ENCODE measurements around the gene DIPK2B.

Gene DIPK2B

GRCh38 chrX:45154462-45154861 is 46.2 kb downstream of the DIPK2B start:
- no peak for DNase-seq

DNA sequence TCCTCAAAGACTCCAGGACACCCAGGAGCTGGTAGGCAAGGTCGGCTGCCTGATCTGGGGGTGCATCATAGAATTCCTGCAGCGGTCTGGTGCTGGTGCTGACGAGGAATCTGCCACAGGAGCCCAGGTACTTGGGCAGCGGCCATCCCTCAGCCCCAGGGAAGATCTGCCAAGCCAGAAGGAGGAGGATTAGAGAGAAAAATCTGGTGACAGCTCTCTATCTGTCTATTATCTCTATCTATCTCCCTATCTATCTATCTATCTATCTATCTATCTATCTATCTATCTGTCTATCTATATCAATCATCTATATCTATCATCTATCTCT is 46.7 kb downstream of the DIPK2B start:
- no peak for DNase-seq

Measured in inflammatory macrophage (primary cell).